C4-2B (cell line): Measurements from ENCODE around the gene RTTN.

Source experiments
- ZFX ChIP-seq: fragments of 450-650 bp; IDR thresholded peaks from 2 replicates; pipeline ENCODE4 v1.6.1; 2017
- TF ChIP-seq, protein P1 (sequence below): fragments of 450-650 bp; conservative IDR thresholded peaks from 2 replicates; pipeline ENCODE4 v1.5.1; 2017; ENCODE audit warnings: mild to moderate bottlenecking

DNA sequence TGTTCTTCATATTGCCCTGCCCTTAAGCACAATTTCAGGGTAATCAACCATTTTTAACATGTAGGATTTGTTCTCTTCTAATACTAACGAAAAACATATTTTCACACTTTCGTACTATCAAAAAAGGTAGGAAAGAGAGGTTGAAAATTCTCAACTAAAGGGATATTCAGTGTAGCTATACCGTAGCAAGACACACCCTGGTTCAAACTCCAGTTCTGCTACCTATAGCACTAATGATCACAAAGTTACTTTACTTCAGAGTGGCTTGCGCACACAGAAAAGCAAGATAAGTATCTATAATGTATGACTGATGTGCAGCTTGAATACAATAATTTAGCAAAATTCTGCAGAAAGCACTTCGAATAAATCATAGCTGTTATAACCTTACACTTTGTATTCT, 132.1 kb downstream of the RTTN start:
- TF ChIP-seq, protein P1, sequence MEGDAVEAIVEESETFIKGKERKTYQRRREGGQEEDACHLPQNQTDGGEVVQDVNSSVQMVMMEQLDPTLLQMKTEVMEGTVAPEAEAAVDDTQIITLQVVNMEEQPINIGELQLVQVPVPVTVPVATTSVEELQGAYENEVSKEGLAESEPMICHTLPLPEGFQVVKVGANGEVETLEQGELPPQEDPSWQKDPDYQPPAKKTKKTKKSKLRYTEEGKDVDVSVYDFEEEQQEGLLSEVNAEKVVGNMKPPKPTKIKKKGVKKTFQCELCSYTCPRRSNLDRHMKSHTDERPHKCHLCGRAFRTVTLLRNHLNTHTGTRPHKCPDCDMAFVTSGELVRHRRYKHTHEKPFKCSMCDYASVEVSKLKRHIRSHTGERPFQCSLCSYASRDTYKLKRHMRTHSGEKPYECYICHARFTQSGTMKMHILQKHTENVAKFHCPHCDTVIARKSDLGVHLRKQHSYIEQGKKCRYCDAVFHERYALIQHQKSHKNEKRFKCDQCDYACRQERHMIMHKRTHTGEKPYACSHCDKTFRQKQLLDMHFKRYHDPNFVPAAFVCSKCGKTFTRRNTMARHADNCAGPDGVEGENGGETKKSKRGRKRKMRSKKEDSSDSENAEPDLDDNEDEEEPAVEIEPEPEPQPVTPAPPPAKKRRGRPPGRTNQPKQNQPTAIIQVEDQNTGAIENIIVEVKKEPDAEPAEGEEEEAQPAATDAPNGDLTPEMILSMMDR, result no peak
- no peak for TF ChIP-seq ZFX
